ENCODE data around the gene SLC43A3. TPM values are rescaled to one million over a fixed set of nuclear protein-coding genes. Genes with fewer than 3 reads are reported as not detected.

The SLC43A3 gene
- total and polyA plus RNA-seq, 2 donors (not counting 3 experiments of a cell fraction or from before 2014, with no cell fraction given) = 68.9 to 104 TPM

DNA sequence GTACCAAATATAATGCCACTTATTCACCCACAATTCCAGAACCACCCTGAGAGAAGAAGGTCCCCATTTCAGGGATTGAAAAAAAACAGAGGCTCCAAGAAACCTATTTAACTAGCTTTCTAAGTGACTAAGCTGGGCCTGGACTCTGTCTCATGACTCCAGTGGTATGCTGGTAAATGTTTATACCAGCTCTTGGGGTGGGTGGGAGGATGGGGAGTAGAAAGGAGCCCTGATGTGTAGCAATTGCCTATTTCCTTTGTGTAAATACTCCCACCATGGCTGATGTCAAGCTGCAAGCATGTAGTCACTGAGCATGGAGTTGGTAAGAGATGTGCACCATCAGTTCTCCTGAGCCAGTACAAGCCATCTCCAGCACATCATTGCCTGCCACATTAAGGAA is 48.7 kb downstream of the SLC43A3 start:
- Histone ChIP-seq H3K9me1 (replicated peaks; ENCODE audit: control insufficient read depth, extremely low read depth, insufficient read depth, low read length) (no peaks in the 10 kb centered on the region), H3K36me3 (ENCODE audit: control insufficient read depth in 2 of 2, extremely low read depth in 1 of 2, insufficient read depth in 2 of 2, low read length in 2 of 2) (no peaks in the 10 kb centered on the region), H3K9ac (replicated peaks; ENCODE audit: extremely low read depth, insufficient read depth, low read length) (no peak overlapping the region), H4K20me1 (replicated peaks; ENCODE audit: control insufficient read depth, extremely low read depth, insufficient read depth, low read length) (no peaks in the 10 kb centered on the region), H3K4me3 (replicated peaks in 1 of 3; ENCODE audit: insufficient read depth in 1 of 3, low read depth in 1 of 3, low read length in 3 of 3) (no peak overlapping the region), H3K27me3 (ENCODE audit: control insufficient read depth in 2 of 2, insufficient read depth in 2 of 2, low read length in 2 of 2) (peaks cover 0 to 2% of the 10 kb centered on the region in 2 experiments), H3K4me1 (ENCODE audit: control insufficient read depth, extremely low read depth, insufficient read depth, low read length) (no peaks in the 10 kb centered on the region), H3K27ac (ENCODE audit: insufficient read depth, low read depth, low read length) (no peak overlapping the region), H3K4me2 (ENCODE audit: insufficient read depth, low read length) (no peak overlapping the region), H2AFZ (ENCODE audit: low read depth, low read length) (no peak overlapping the region), H3K9me3 (replicated peaks; ENCODE audit: control insufficient read depth, insufficient read depth, low read length) (no peaks in the 10 kb centered on the region), H3K79me2 (ENCODE audit: control insufficient read depth, insufficient read depth, low read length) (no peaks in the 10 kb centered on the region)
- no TSS peak for BruUV-seq (replicated peaks)
- ChIA-PET CTCF (no interaction called here), POLR2A (no interaction called here)
- TF ChIP-seq FOS (IDR thresholded peaks at IDR 0.05; ENCODE audit: borderline replicate concordance, insufficient read depth, low read length) (no peak), CTCF (IDR thresholded peaks at IDR 0.05; ENCODE audit: extremely low read depth in 1 of 2, insufficient read depth in 1 of 2, low read depth in 1 of 2, low read length in 2 of 2) (no peak), POLR2A (IDR thresholded peaks at IDR 0.05; ENCODE audit: low read depth, low read length) (no peak), JUN (IDR thresholded peaks at IDR 0.05; ENCODE audit: borderline replicate concordance, insufficient read depth, insufficient read length, low read depth) (no peak), EZH2 (IDR thresholded peaks at IDR 0.05; ENCODE audit: borderline replicate concordance, low read depth, low read length, severe bottlenecking) (no peak), GATA2 (IDR thresholded peaks at IDR 0.05; ENCODE audit: insufficient read depth, insufficient read length, low read depth, low read length) (no peak), POLR2AphosphoS5 (IDR thresholded peaks at IDR 0.05; ENCODE audit: insufficient read depth, low read depth, low read length) (no peak), MYC (IDR thresholded peaks at IDR 0.05; ENCODE audit: low read depth, low read length) (no peak)
- TF ChIP-seq, protein P1, sequence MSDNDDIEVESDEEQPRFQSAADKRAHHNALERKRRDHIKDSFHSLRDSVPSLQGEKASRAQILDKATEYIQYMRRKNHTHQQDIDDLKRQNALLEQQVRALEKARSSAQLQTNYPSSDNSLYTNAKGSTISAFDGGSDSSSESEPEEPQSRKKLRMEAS (IDR thresholded peaks at IDR 0.05; ENCODE audit: insufficient read depth, insufficient read length) = no peak
- FAIRE-seq (no peak), DNase-seq (ENCODE audit: low read depth, low spot score) (no peak)
- intact Hi-C loops (cut with micrococcal nuclease) (no loop called here), dilution Hi-C loops (cut with MboI; ENCODE audit: extremely low pct_ligation_motif_present, low sequenced_read_pairs) (no loop called here)
